SK-N-SH treated with all-trans-retinoic acid at 6 μM for 48 hours (cell line): ENCODE measurements around the gene AMPD1.

ENCODE experiments used
- ATAC-seq: fragments of 200-7000 bp; cut with Tn5 transposase; 3 replicates; pipeline ENCODE4 v1.9.1; 2020; ENCODE audit warnings: mild to moderate bottlenecking, moderate library complexity
- ARNTL ChIP-seq: fragments of 450-650 bp; formaldehyde crosslinking; IDR thresholded peaks from 2 replicates; pipeline ENCODE4 v1.5.0; 2020; ENCODE audit warnings: low read depth, mild to moderate bottlenecking, moderate library complexity, borderline replicate concordance
- BACH2 ChIP-seq: fragments of 250-450 bp; sonication (Bioruptor Pico); IDR thresholded peaks from 2 replicates; pipeline ENCODE4 v1.9.0; 2021; ENCODE audit warnings: mild to moderate bottlenecking, borderline replicate concordance
- CSDC2 ChIP-seq: fragments of 250-450 bp; sonication (Bioruptor Pico); IDR thresholded peaks from 2 replicates; pipeline ENCODE4 v1.5.0; 2020; ENCODE audit warnings: mild to moderate bottlenecking, moderate library complexity
- CSRNP3 ChIP-seq: fragments of 250-450 bp; sonication (Bioruptor Pico); IDR thresholded peaks from 2 replicates; pipeline ENCODE4 v1.5.1; 2021; ENCODE audit warnings: mild to moderate bottlenecking, moderate library complexity
- ESRRG ChIP-seq: fragments of 250-450 bp; sonication (Bioruptor Pico); IDR thresholded peaks from 2 replicates; pipeline ENCODE4 v1.6.1; 2021; ENCODE audit warnings: mild to moderate bottlenecking
- GLIS3 ChIP-seq: fragments of 250-450 bp; sonication (Bioruptor Pico); IDR thresholded peaks from 2 replicates; pipeline ENCODE4 v1.5.0; 2020; ENCODE audit warnings: mild to moderate bottlenecking, moderate library complexity
- ISL1 ChIP-seq: fragments of 250-450 bp; sonication (Bioruptor Pico); IDR thresholded peaks from 2 replicates; pipeline ENCODE4 v2.1.2; 2022; ENCODE audit warnings: mild to moderate bottlenecking, moderate library complexity
- OSR1 ChIP-seq: fragments of 250-450 bp; sonication (Bioruptor Pico); IDR thresholded peaks from 2 replicates; pipeline ENCODE4 v1.8.0; 2022; ENCODE audit warnings: moderate library complexity, mild to moderate bottlenecking, inconsistent platforms
- PPARA ChIP-seq: fragments of 250-450 bp; sonication (Bioruptor Pico); IDR thresholded peaks from 2 replicates; pipeline ENCODE4 v1.5.0; 2020; ENCODE audit warnings: mild to moderate bottlenecking, borderline replicate concordance
- RARB ChIP-seq: fragments of 250-450 bp; sonication (Bioruptor Pico); IDR thresholded peaks from 2 replicates; pipeline ENCODE4 v1.8.0; 2021; ENCODE audit warnings: mild to moderate bottlenecking, moderate library complexity
- SNAI2 ChIP-seq: fragments of 250-450 bp; sonication (Bioruptor Pico); IDR thresholded peaks from 2 replicates; pipeline ENCODE4 v1.5.0; 2020; ENCODE audit warnings: mild to moderate bottlenecking, moderate library complexity
- TCF4 ChIP-seq: fragments of 250-450 bp; sonication (Bioruptor Pico); IDR thresholded peaks from 2 replicates; pipeline ENCODE4 v1.8.0; 2021; ENCODE audit warnings: mild to moderate bottlenecking, moderate library complexity, borderline replicate concordance
- TSHZ2 ChIP-seq: fragments of 250-450 bp; sonication (Bioruptor Pico); IDR thresholded peaks from 2 replicates; pipeline ENCODE4 v1.5.0; 2020; ENCODE audit warnings: mild to moderate bottlenecking, moderate library complexity
- ZC3H10 ChIP-seq: fragments of 250-450 bp; sonication (Bioruptor Pico); IDR thresholded peaks from 2 replicates; pipeline ENCODE4 v1.5.1; 2021; ENCODE audit warnings: mild to moderate bottlenecking, moderate library complexity
- ZFP3 ChIP-seq: fragments of 250-450 bp; sonication (Bioruptor Pico); IDR thresholded peaks from 2 replicates; pipeline ENCODE4 v1.5.0; 2020; ENCODE audit warnings: mild to moderate bottlenecking, moderate library complexity
- ZFP30 ChIP-seq: fragments of 450-650 bp; formaldehyde crosslinking; IDR thresholded peaks from 2 replicates; pipeline ENCODE4 v1.5.0; 2022; ENCODE audit warnings: mild to moderate bottlenecking, moderate library complexity
- ZNF565 ChIP-seq: fragments of 450-650 bp; formaldehyde crosslinking; conservative IDR thresholded peaks from 2 replicates; pipeline ENCODE4 v1.5.0; 2020; ENCODE audit warnings: low read depth, mild to moderate bottlenecking, moderate library complexity
- ZNF70 ChIP-seq: fragments of 450-650 bp; formaldehyde crosslinking; IDR thresholded peaks from 2 replicates; pipeline ENCODE4 v1.5.0; 2020; ENCODE audit warnings: mild to moderate bottlenecking, moderate library complexity
- ZNF8 ChIP-seq: fragments of 450-650 bp; formaldehyde crosslinking; IDR thresholded peaks from 2 replicates; pipeline ENCODE4 v1.5.0; 2020; ENCODE audit warnings: mild to moderate bottlenecking, moderate library complexity
- TF ChIP-seq, protein P1 (sequence below): fragments of 250-450 bp; sonication (Bioruptor Pico); IDR thresholded peaks from 2 replicates; pipeline ENCODE4 v1.8.0; 2021; ENCODE audit warnings: low read depth, mild to moderate bottlenecking, moderate library complexity, borderline replicate concordance
- TF ChIP-seq, protein P2 (sequence below): fragments of 250-450 bp; sonication (Bioruptor Pico); IDR thresholded peaks from 2 replicates; pipeline ENCODE4 v1.8.0; 2020; ENCODE audit warnings: mild to moderate bottlenecking, moderate library complexity, borderline replicate concordance

The AMPD1 gene

GRCh38 chr1:114648503-114648902 lies 46.8 kb downstream of the AMPD1 start:
- ATAC-seq: no peak
- TF ChIP-seq CSDC2 (CRISPR knock-in tag) (no peak), ZFP30 (CRISPR knock-in tag) (no peak), PPARA (CRISPR knock-in tag) (no peak), RARB (CRISPR knock-in tag) (no peak), OSR1 (CRISPR knock-in tag) (no peak), ZNF565 (CRISPR knock-in tag) (no peak), SNAI2 (CRISPR knock-in tag) (no peak), TCF4 (CRISPR knock-in tag) (no peak), ARNTL (CRISPR knock-in tag) (no peak), BACH2 (CRISPR knock-in tag) (no peak), ZNF8 (CRISPR knock-in tag) (no peak), ESRRG (CRISPR knock-in tag) (no peak), ISL1 (CRISPR knock-in tag) (no peak), GLIS3 (no peak), ZC3H10 (CRISPR knock-in tag) (no peak)
- TF ChIP-seq, protein P1, sequence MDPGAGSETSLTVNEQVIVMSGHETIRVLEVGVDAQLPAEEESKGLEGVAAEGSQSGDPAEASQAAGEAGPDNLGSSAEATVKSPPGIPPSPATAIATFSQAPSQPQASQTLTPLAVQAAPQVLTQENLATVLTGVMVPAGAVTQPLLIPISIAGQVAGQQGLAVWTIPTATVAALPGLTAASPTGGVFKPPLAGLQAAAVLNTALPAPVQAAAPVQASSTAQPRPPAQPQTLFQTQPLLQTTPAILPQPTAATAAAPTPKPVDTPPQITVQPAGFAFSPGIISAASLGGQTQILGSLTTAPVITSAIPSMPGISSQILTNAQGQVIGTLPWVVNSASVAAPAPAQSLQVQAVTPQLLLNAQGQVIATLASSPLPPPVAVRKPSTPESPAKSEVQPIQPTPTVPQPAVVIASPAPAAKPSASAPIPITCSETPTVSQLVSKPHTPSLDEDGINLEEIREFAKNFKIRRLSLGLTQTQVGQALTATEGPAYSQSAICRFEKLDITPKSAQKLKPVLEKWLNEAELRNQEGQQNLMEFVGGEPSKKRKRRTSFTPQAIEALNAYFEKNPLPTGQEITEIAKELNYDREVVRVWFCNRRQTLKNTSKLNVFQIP: no peak

DNA sequence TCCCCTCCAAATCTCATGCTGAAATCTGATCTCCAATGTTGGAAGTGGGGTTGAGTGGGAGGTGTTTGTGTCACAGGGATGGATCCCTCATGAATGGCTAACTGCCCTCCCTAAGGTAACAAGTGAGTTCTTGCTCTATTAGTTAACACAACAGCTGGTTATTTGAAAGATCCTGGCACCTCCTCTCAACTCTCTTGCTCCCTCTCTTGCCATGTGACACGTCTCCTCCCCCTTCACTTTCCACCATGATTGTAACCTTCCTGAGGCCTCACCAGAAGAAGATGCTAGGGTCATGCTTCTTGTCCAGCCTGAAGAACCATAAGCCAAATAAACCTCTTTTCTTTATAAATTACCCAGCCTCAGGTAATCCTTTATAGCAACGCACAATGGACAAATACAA lies 54.0 kb downstream of the AMPD1 start:
- ATAC-seq: no peak
- no peak for TF ChIP-seq GLIS3
- no peak for TF ChIP-seq BACH2 (CRISPR knock-in tag)
- no peak for TF ChIP-seq TSHZ2 (CRISPR knock-in tag)
- no peak for TF ChIP-seq TCF4 (CRISPR knock-in tag)
- TF ChIP-seq RARB (CRISPR knock-in tag): no peak

DNA sequence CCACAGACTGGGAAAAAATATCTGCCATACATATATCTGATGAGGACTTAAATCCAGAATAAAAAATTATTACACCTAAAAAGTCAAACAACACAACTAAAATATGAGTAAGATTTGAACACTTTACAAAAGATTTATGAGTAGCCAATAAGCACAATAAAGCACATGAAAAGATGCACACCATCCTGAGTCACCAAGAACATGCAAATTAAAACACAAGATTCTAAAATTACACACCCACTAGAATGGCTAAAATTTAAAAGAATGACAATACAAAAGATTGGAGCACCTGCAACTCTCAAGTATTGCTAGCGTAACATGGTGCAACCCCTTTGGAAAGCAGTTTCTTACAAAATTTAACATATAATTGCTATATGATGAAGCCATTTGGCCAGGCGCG lies 56.4 kb downstream of the AMPD1 start:
- ATAC-seq: no peak
- TF ChIP-seq CSRNP3 (CRISPR knock-in tag): no peak
- TF ChIP-seq GLIS3: no peak
- no peak for TF ChIP-seq ZFP3 (CRISPR knock-in tag)
- TF ChIP-seq, protein P2, sequence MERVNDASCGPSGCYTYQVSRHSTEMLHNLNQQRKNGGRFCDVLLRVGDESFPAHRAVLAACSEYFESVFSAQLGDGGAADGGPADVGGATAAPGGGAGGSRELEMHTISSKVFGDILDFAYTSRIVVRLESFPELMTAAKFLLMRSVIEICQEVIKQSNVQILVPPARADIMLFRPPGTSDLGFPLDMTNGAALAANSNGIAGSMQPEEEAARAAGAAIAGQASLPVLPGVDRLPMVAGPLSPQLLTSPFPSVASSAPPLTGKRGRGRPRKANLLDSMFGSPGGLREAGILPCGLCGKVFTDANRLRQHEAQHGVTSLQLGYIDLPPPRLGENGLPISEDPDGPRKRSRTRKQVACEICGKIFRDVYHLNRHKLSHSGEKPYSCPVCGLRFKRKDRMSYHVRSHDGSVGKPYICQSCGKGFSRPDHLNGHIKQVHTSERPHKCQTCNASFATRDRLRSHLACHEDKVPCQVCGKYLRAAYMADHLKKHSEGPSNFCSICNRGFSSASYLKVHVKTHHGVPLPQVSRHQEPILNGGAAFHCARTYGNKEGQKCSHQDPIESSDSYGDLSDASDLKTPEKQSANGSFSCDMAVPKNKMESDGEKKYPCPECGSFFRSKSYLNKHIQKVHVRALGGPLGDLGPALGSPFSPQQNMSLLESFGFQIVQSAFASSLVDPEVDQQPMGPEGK (CRISPR knock-in tag): no peak
- TF ChIP-seq ZNF70 (CRISPR knock-in tag): no peak
- TF ChIP-seq, protein P1: no peak
- TF ChIP-seq ISL1 (CRISPR knock-in tag): no peak
- no peak for TF ChIP-seq PPARA (CRISPR knock-in tag)
